NT2/D1 (cell line): ENCODE data around the gene CFAP65.

ENCODE experiments used
- YY1 ChIP-seq: IDR thresholded peaks from 2 replicates; pipeline ENCODE4 v1.6.1; 2011; ENCODE audit not compliant: insufficient read length, insufficient read depth
- ZNF274 ChIP-seq: IDR thresholded peaks from 2 replicates; pipeline ENCODE4 v1.6.1; 2011; ENCODE audit warnings: mild to moderate bottlenecking, low read depth, low read length

DNA sequence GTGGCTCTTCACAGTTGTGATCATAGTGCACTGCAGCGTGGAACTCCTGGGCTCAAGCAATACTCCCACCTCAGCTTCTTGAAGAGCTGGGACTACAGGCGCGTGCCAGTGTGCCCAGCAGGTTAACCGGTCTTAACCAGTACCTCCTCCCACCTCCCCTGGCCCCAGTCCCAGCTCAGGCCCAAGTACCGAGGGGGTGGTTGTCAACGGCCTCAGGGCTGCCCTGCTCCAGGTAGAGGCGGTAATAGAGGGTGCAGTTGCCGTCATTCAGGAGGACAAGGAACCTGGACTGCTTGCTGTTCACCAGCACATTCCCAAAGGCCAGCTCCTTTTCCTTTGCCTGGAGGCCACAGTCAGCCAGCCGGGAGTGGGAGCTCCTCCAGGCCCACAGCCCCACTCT lies 19.7 kb downstream of the CFAP65 start:
- no peak for TF ChIP-seq YY1
- no peak for TF ChIP-seq ZNF274
